Measurements from ENCODE around the gene HSPG2.

Gene HSPG2

GRCh38 chr1:21873174-21873573 is 63.9 kb downstream of the HSPG2 start:
- Histone ChIP-seq H3K9ac (no peak overlapping the region), H3K4me2 (ENCODE audit: low read length) (no peak overlapping the region), H3K4me3 (ENCODE audit: low read depth, low read length) (no peak overlapping the region), H3K79me2 (no peaks in the 10 kb centered on the region), H3K27me3 (ENCODE audit: control insufficient read depth, insufficient read depth, low read length) (no peaks in the 10 kb centered on the region), H3K4me1 (no peaks in the 10 kb centered on the region), H2AFZ (no peak overlapping the region), H3K9me3 (ENCODE audit: control insufficient read depth, low read length) (no peaks in the 10 kb centered on the region), H3K36me3 (ENCODE audit: control insufficient read depth, insufficient read depth, low read length) (no peaks in the 10 kb centered on the region), H3K27ac (no peak overlapping the region)
- TF ChIP-seq CTCF (IDR thresholded peaks at IDR 0.05): no peak

- no peak overlapping the region for H3K4me3 ChIP-seq (ENCODE audit: low read depth, low read length)
- no peak overlapping the region for H2AFZ ChIP-seq
- no peaks in the 10 kb centered on the region for H3K9me3 ChIP-seq (ENCODE audit: control insufficient read depth, low read length)
- no peak overlapping the region for H3K4me2 ChIP-seq (ENCODE audit: low read length)
- TF ChIP-seq CTCF (IDR thresholded peaks at IDR 0.05): no peak
- H3K9ac ChIP-seq: no peak overlapping the region
- no peaks in the 10 kb centered on the region for H3K79me2 ChIP-seq
- H3K27ac ChIP-seq: no peak overlapping the region
- H3K36me3 ChIP-seq (ENCODE audit: control insufficient read depth, insufficient read depth, low read length): no peaks in the 10 kb centered on the region
- H3K4me1 ChIP-seq: no peaks in the 10 kb centered on the region
- H3K27me3 ChIP-seq (ENCODE audit: control insufficient read depth, insufficient read depth, low read length): no peaks in the 10 kb centered on the region
Measured at GRCh38 chr1:21872445-21873079, 64.5 kb downstream of the HSPG2 start.

GRCh38 chr1:21871943-21872342 is 65.2 kb downstream of the HSPG2 start:
- no peak overlapping the region for H2AFZ ChIP-seq
- H3K27ac ChIP-seq: no peak overlapping the region
- no peak for TF ChIP-seq CTCF (IDR thresholded peaks at IDR 0.05)
- no peaks in the 10 kb centered on the region for H3K79me2 ChIP-seq
- no peak overlapping the region for H3K9ac ChIP-seq
- H3K4me1 ChIP-seq: no peaks in the 10 kb centered on the region
- no peaks in the 10 kb centered on the region for H3K27me3 ChIP-seq (ENCODE audit: control insufficient read depth, insufficient read depth, low read length)
- no peaks in the 10 kb centered on the region for H3K36me3 ChIP-seq (ENCODE audit: control insufficient read depth, insufficient read depth, low read length)
- H3K9me3 ChIP-seq (ENCODE audit: control insufficient read depth, low read length): no peaks in the 10 kb centered on the region
- H3K4me2 ChIP-seq (ENCODE audit: low read length): no peak overlapping the region
- no peak overlapping the region for H3K4me3 ChIP-seq (ENCODE audit: low read depth, low read length)

- Histone ChIP-seq H3K9ac (no peak overlapping the region), H3K27me3 (ENCODE audit: control insufficient read depth, insufficient read depth, low read length) (no peaks in the 10 kb centered on the region), H3K4me3 (ENCODE audit: low read depth, low read length) (no peak overlapping the region), H2AFZ (no peak overlapping the region), H3K4me1 (no peaks in the 10 kb centered on the region), H3K27ac (no peak overlapping the region), H3K36me3 (ENCODE audit: control insufficient read depth, insufficient read depth, low read length) (no peaks in the 10 kb centered on the region), H3K9me3 (ENCODE audit: control insufficient read depth, low read length) (no peaks in the 10 kb centered on the region), H3K79me2 (no peaks in the 10 kb centered on the region), H3K4me2 (ENCODE audit: low read length) (no peak overlapping the region)
- TF ChIP-seq CTCF (IDR thresholded peaks at IDR 0.05): no peak
Measured at GRCh38 chr1:21870611-21871010, 66.5 kb downstream of the HSPG2 start.

GRCh38 chr1:21869620-21870121 is 67.4 kb downstream of the HSPG2 start:
- no peak overlapping the region for H3K27ac ChIP-seq
- no peaks in the 10 kb centered on the region for H3K9me3 ChIP-seq (ENCODE audit: control insufficient read depth, low read length)
- no peak overlapping the region for H3K4me3 ChIP-seq (ENCODE audit: low read depth, low read length)
- no peaks in the 10 kb centered on the region for H3K36me3 ChIP-seq (ENCODE audit: control insufficient read depth, insufficient read depth, low read length)
- H3K4me2 ChIP-seq (ENCODE audit: low read length): no peak overlapping the region
- H3K27me3 ChIP-seq (ENCODE audit: control insufficient read depth, insufficient read depth, low read length): no peaks in the 10 kb centered on the region
- H3K9ac ChIP-seq: no peak overlapping the region
- no peak for TF ChIP-seq CTCF (IDR thresholded peaks at IDR 0.05)
- H3K4me1 ChIP-seq: no peaks in the 10 kb centered on the region
- no peak overlapping the region for H2AFZ ChIP-seq
- H3K79me2 ChIP-seq: no peaks in the 10 kb centered on the region
